BJ (cell line): Measurements from ENCODE around the gene TXNRD2. TPM values are rescaled to one million over a fixed set of nuclear protein-coding genes. Genes with fewer than 3 reads are reported as not detected.

Experiments used
- CTCF ChIA-PET: fragments of 350-600 bp; formaldehyde crosslinking; extraction: SDS; loops from one replicate; lab custom pipeline; 2021; ENCODE audit warnings: antibody characterized with exemption, inconsistent platforms; lab: Yijun Ruan, JAX
- POLR2A ChIA-PET: fragments of 300-600 bp; sonication (Branson Sonifier 250); formaldehyde crosslinking; extraction: SDS; loops from one replicate; lab custom pipeline; 2021; ENCODE audit warnings: antibody characterized with exemption; lab: Charles Lee
- DNase-seq: peaks from one replicate; pipeline ENCODE4 v3.0.0-alpha.2; 2011; ENCODE audit warnings: low read depth
- H3K27me3 ChIP-seq: 2 replicates; pipeline ENCODE4 v1.6.0; 2011; ENCODE audit warnings: low read length; ENCODE audit not compliant: control insufficient read depth, insufficient read depth
- H3K36me3 ChIP-seq: 2 replicates; pipeline ENCODE4 v1.5.1; 2011; ENCODE audit warnings: low read length; ENCODE audit not compliant: control insufficient read depth, insufficient read depth
- H3K4me3 ChIP-seq: 2 replicates; pipeline ENCODE4 v1.5.1; 2011; ENCODE audit warnings: low read depth, mild to moderate bottlenecking, control low read depth, low read length
- CTCF ChIP-seq: IDR thresholded peaks from 2 replicates; pipeline ENCODE4 v1.5.1; 2011; ENCODE audit warnings: low read depth, mild to moderate bottlenecking, control low read depth, inconsistent platforms, low read length, moderate library complexity; ENCODE audit not compliant: insufficient read depth
- polyA plus RNA-seq: library from polyadenylated mRNA; depleted of rRNA; stranded (reverse); fragments of >200 nt; gene quantifications from 2 replicates; pipeline ENCODE4 v1.2.3, GENCODE V29; 2011

TXNRD2 gene
- polyA plus RNA-seq, 1 experiment, result 28.5 TPM

- ChIA-PET POLR2A (interaction anchor here (0.6 to 0.7 kb wide), 2 partner anchors 225 to 523 kb away, joined by 3 to 13 read pairs; no protein-coding TSS in a partner anchor), CTCF (interaction anchor here (0.6 to 1.4 kb wide), 5 partner anchors 10 to 45 kb away, joined by 3 to 5 read pairs (median 4); no protein-coding TSS in a partner anchor)
- no peak for DNase-seq
- H3K4me3 ChIP-seq, result no peak overlapping the region
- no peak for TF ChIP-seq CTCF
- H3K36me3 ChIP-seq, result peaks cover 6% of the 10 kb centered on the region
- no peaks in the 10 kb centered on the region for H3K27me3 ChIP-seq
These were observed 16.7 kb upstream of the TXNRD2 start for GRCh38 chr22:19958083-19959042.

GRCh38 chr22:19957445-19957844 lies 15.8 kb upstream of the TXNRD2 start:
- no peak for DNase-seq
- TF ChIP-seq CTCF, result 0 out of 2 replicates have a peak, but pooled peaks have one; percentile 3
- H3K4me3 ChIP-seq, result no peak overlapping the region
- ChIA-PET POLR2A (no interaction called here), CTCF (interaction anchor here (0.6 to 1.3 kb wide), 2 partner anchors 9 to 14 kb away, joined by 4 read pairs; no protein-coding TSS in a partner anchor)
- H3K36me3 ChIP-seq, result peaks cover 7% of the 10 kb centered on the region
- no peaks in the 10 kb centered on the region for H3K27me3 ChIP-seq

- CTCF ChIA-PET, result interaction anchor here (0.6 kb wide), 1 partner anchor 184 kb away, joined by 3 read pairs; no protein-coding TSS in a partner anchor
- Histone ChIP-seq H3K36me3 (peaks cover 6% of the 10 kb centered on the region), H3K4me3 (no peak overlapping the region), H3K27me3 (no peaks in the 10 kb centered on the region)
- no peak for TF ChIP-seq CTCF
- POLR2A ChIA-PET, result no interaction called here
- no peak for DNase-seq
These were observed 13.9 kb upstream of the TXNRD2 start for GRCh38 chr22:19955241-19956128.

GRCh38 chr22:19951346-19951745 lies 9.7 kb upstream of the TXNRD2 start:
- TF ChIP-seq CTCF, result no peak
- Histone ChIP-seq H3K27me3 (no peaks in the 10 kb centered on the region), H3K36me3 (peaks cover 6% of the 10 kb centered on the region), H3K4me3 (no peak overlapping the region)
- POLR2A ChIA-PET, result no interaction called here
- CTCF ChIA-PET, result interaction anchor here (1.8 kb wide), 2 partner anchors 19 to 221 kb away, joined by 4 to 8 read pairs; no protein-coding TSS in a partner anchor
- DNase-seq, result no peak
